Upper lobe of left lung (tissue), 6 donors: ENCODE data around the gene BEGAIN. TPM values are rescaled to one million over a fixed set of nuclear protein-coding genes. Genes with fewer than 3 reads are reported as not detected.

Source experiments
- ATAC-seq, 2 donors: fragments of 200-7000 bp; cut with Tn5 transposase; one replicate each; pipeline ENCODE4 v1.9.1; 2022; ENCODE audit warnings: mild to moderate bottlenecking in 2 of 2, moderate library complexity in 2 of 2; ENCODE audit not compliant: low FRiP score in 2 of 2
- DNase-seq, 2 donors: peaks; one replicate each; pipeline ENCODE4 v3.0.0-alpha.2; 2019 to 2020
- H3K27ac ChIP-seq, 4 donors: fragments of 200-600 bp; sonication (generic); one replicate each; pipeline ENCODE4 v1.5.1; 2016 to 2019
- H3K27me3 ChIP-seq, 4 donors: fragments of 200-600 bp; sonication (generic); one replicate each; pipeline ENCODE4 v1.5.1; 2017 to 2019
- H3K36me3 ChIP-seq, 4 donors: fragments of 200-600 bp; sonication (generic); one replicate each; pipeline ENCODE4 v1.5.1; 2016 to 2019
- H3K4me1 ChIP-seq, 4 donors: fragments of 200-600 bp; sonication (generic); one replicate each; pipeline ENCODE4 v1.5.1; 2018 to 2019
- H3K4me3 ChIP-seq, 4 donors: fragments of 200-600 bp; sonication (generic); one replicate each; pipeline ENCODE4 v1.5.1; 2017 to 2019; ENCODE audit warnings: mild to moderate bottlenecking in 2 of 4, moderate library complexity in 1 of 4
- H3K9me3 ChIP-seq, 4 donors: fragments of 200-600 bp; sonication (generic); one replicate each; pipeline ENCODE4 v1.5.1; 2018 to 2019
- EP300 ChIP-seq, 4 donors: sonication (generic); formaldehyde crosslinking; IDR thresholded peaks; one replicate each; pipeline ENCODE4 v1.5.1; 2017; ENCODE audit warnings: antibody characterized with exemption in 4 of 4, control low read depth in 2 of 4
- POLR2A ChIP-seq, 4 donors: fragments of 450-650 bp; IDR thresholded peaks; one replicate each; pipeline ENCODE4 v1.5.1; 2016 to 2017; ENCODE audit warnings: antibody characterized with exemption in 4 of 4, mild to moderate bottlenecking in 2 of 4
- POLR2AphosphoS5 ChIP-seq, 2 donors: sonication (generic); formaldehyde crosslinking; IDR thresholded peaks; one replicate each; pipeline ENCODE4 v1.5.1; 2017; ENCODE audit warnings: antibody characterized with exemption in 2 of 2
- WGBS, 2 donors: methylation state at CpG; one replicate each; pipeline ENCODE4 v1.1.5; 2017 to 2018; 5-methylcytosine and 5-hydroxymethylcytosine counted together
- total RNA-seq, 6 donors: library from RNA; depleted of rRNA in 4 of 6; stranded (reverse); fragments of >200 nt in 4 of 6; gene quantifications; one replicate each; pipeline versions ENCODE4 v1.1.0 to v1.2.1, GENCODE V29; 2016 to 2021
- TF ChIP-seq, protein P1 (sequence below), 6 experiments: fragments of 450-650 bp in 4 of 6; fragments of 200-600 bp in 2 of 6; sonication (generic) in 2 of 6; IDR thresholded peaks; one replicate each; pipeline ENCODE4 v1.5.1; 2016 to 2019; ENCODE audit warnings: antibody characterized with exemption in 6 of 6
- donor health status: DM: no; HTN: no; CAD: no; lungs with moderate emphysema.
- donor health status: DM: no; HTN: yes; CAD: no; lungs with severe emphysema.

Gene BEGAIN
- total RNA-seq, 6 donors from 2014 or later: under 0.01 to 2.0 (median 0.88) TPM

GRCh38 chr14:100554082-100554677 is 33.0 kb downstream of the BEGAIN start:
- ATAC-seq (peak in 1 of 2 donors; percentile 76), DNase-seq (peak; percentile 29 to 87)
- H3K36me3 ChIP-seq: no peaks in the 10 kb centered on the region
- H3K4me1 ChIP-seq: no peaks in the 10 kb centered on the region
- H3K27me3 ChIP-seq: peaks cover 0 to under 1% (median 0%) of the 10 kb centered on the region in 4 donors
- no peak overlapping the region for H3K27ac ChIP-seq
- H3K9me3 ChIP-seq: no peaks in the 10 kb centered on the region
- no peak overlapping the region for H3K4me3 ChIP-seq
- WGBS, 2 donors: 60 to 64% methylated on average over 9 to 17 of the region's 19 CpGs
- TF ChIP-seq EP300 (IDR thresholded peaks at IDR 0.05): no peak
- no peak for TF ChIP-seq POLR2AphosphoS5 (IDR thresholded peaks at IDR 0.05)
- TF ChIP-seq, protein P1, sequence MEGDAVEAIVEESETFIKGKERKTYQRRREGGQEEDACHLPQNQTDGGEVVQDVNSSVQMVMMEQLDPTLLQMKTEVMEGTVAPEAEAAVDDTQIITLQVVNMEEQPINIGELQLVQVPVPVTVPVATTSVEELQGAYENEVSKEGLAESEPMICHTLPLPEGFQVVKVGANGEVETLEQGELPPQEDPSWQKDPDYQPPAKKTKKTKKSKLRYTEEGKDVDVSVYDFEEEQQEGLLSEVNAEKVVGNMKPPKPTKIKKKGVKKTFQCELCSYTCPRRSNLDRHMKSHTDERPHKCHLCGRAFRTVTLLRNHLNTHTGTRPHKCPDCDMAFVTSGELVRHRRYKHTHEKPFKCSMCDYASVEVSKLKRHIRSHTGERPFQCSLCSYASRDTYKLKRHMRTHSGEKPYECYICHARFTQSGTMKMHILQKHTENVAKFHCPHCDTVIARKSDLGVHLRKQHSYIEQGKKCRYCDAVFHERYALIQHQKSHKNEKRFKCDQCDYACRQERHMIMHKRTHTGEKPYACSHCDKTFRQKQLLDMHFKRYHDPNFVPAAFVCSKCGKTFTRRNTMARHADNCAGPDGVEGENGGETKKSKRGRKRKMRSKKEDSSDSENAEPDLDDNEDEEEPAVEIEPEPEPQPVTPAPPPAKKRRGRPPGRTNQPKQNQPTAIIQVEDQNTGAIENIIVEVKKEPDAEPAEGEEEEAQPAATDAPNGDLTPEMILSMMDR (IDR thresholded peaks at IDR 0.05): no peak
- no peak for TF ChIP-seq POLR2A (IDR thresholded peaks at IDR 0.05)

GRCh38 chr14:100553471-100553870 is 33.7 kb downstream of the BEGAIN start:
- Histone ChIP-seq H3K27me3 (peaks cover 0 to 5% (median 0%) of the 10 kb centered on the region in 4 donors), H3K4me3 (no peak overlapping the region), H3K27ac (no peak overlapping the region), H3K4me1 (peaks cover 0 to 6% (median 2%) of the 10 kb centered on the region in 4 donors), H3K9me3 (no peaks in the 10 kb centered on the region), H3K36me3 (no peaks in the 10 kb centered on the region)
- ATAC-seq (no peak), DNase-seq (no peak)
- TF ChIP-seq POLR2AphosphoS5 (IDR thresholded peaks at IDR 0.05) (no peak), EP300 (IDR thresholded peaks at IDR 0.05) (no peak), POLR2A (IDR thresholded peaks at IDR 0.05) (no peak)
- TF ChIP-seq, protein P1 (IDR thresholded peaks at IDR 0.05): no peak
- 87 to 96% methylated on average over 3 to 5 of the region's 5 CpGs for WGBS, 2 donors

DNA sequence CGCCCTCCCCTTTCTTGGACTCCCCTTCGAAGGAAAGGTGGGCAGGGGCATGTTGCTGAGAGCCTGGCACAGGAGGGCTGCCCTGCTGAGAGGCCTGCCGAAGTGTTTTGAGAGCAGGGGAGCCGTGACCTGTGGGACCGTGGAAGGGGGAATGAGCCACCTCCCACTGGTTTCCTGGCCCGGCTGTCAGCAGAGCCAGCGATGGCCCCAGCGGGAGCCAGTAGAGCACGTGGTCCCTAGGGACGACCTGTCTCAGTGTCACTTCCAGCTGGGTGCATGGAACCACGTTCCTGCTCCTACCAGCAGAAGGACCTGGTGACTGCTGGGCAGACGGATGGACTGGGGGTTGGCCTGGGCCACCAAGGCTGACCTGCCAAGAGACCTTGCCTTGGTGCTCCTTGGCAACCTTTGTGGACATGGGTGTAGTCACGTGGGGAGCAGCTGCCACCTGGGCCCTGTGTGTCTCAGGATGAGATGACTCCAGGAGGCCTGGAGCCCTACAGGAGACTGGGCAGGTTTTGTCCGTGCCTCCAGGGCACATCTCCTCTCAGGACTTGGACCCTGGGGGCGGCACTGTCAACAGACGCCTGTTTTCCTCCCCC is 34.6 kb downstream of the BEGAIN start:
- ATAC-seq (no peak), DNase-seq (peak in 1 of 2 donors; percentile 68)
- peaks cover 0 to 5% (median 0%) of the 10 kb centered on the region in 4 donors for H3K27me3 ChIP-seq
- no peak overlapping the region for H3K27ac ChIP-seq
- TF ChIP-seq EP300 (IDR thresholded peaks at IDR 0.05) (no peak), POLR2AphosphoS5 (IDR thresholded peaks at IDR 0.05) (no peak), POLR2A (IDR thresholded peaks at IDR 0.05) (no peak)
- TF ChIP-seq, protein P1 (IDR thresholded peaks at IDR 0.05): no peak
- H3K9me3 ChIP-seq: no peaks in the 10 kb centered on the region
- 78 to 83% methylated on average over 8 to 15 of the region's 16 CpGs for WGBS, 2 donors
- H3K4me1 ChIP-seq: peaks cover 4 to 14% (median 9%) of the 10 kb centered on the region in 4 donors
- no peaks in the 10 kb centered on the region for H3K36me3 ChIP-seq
- no peak overlapping the region for H3K4me3 ChIP-seq

GRCh38 chr14:100551056-100551455 is 36.2 kb downstream of the BEGAIN start:
- WGBS, 2 donors: 77% methylated on average over 7 of the region's 11 CpGs; no CpG with 5 or more reads in 1 of the 2 donors
- no peak for ATAC-seq

More at GRCh38 chr14:100551056-100551455, 36.2 kb downstream of the BEGAIN start:
- no peaks in the 10 kb centered on the region for H3K9me3 ChIP-seq
- H3K27me3 ChIP-seq: peaks cover 0 to 5% (median 0%) of the 10 kb centered on the region in 4 donors
- no peak overlapping the region for H3K4me3 ChIP-seq
- H3K36me3 ChIP-seq: no peaks in the 10 kb centered on the region
- TF ChIP-seq POLR2A (IDR thresholded peaks at IDR 0.05) (no peak), POLR2AphosphoS5 (IDR thresholded peaks at IDR 0.05) (no peak), EP300 (IDR thresholded peaks at IDR 0.05) (no peak)
- TF ChIP-seq, protein P1 (IDR thresholded peaks at IDR 0.05): no peak
- H3K27ac ChIP-seq: no peak overlapping the region
- H3K4me1 ChIP-seq: peaks cover 10 to 30% (median 21%) of the 10 kb centered on the region in 4 donors
- DNase-seq: peak in 1 of 2 donors; percentile 72
